KBM-7 (cell line): ENCODE data around the gene FBXO28.

ENCODE experiments used
- DNase-seq: peaks from one replicate; pipeline ENCODE4 v3.0.0-alpha.2; 2015
- in situ Hi-C: fragments of 300-500 bp; cut with MboI; formaldehyde crosslinking; loops from 2 replicates; pipeline ENCODE4 v1.14.3; 2020; ENCODE audit warnings: low sequenced_read_pairs, low pct_unique_long_range_greater_than_20kb, mixed read lengths

FBXO28 gene

GRCh38 chr1:224133741-224134299, 19.9 kb downstream of the FBXO28 start:
- DNase-seq = no peak
- in situ Hi-C loops = no loop called here

- in situ Hi-C loops = no loop called here
- no peak for DNase-seq
These were observed 23.6 kb downstream of the FBXO28 start for GRCh38 chr1:224137518-224137917.

- DNase-seq = no peak
- in situ Hi-C loops = no loop called here
These were observed 24.3 kb downstream of the FBXO28 start for GRCh38 chr1:224138198-224138597.

GRCh38 chr1:224141693-224142092, 27.8 kb downstream of the FBXO28 start:
- no peak for DNase-seq
- in situ Hi-C loops = no loop called here

GRCh38 chr1:224149709-224150108, 35.8 kb downstream of the FBXO28 start:
- in situ Hi-C loops = no loop called here
- DNase-seq = no peak

GRCh38 chr1:224151117-224151516, 37.2 kb downstream of the FBXO28 start:
- DNase-seq = no peak
- in situ Hi-C loops = no loop called here

- DNase-seq = no peak
- in situ Hi-C loops = no loop called here
These were observed 43.4 kb downstream of the FBXO28 start for GRCh38 chr1:224157316-224157715.

GRCh38 chr1:224159541-224159940, 45.6 kb downstream of the FBXO28 start:
- in situ Hi-C loops = no loop called here
- DNase-seq = no peak

GRCh38 chr1:224160171-224160682, 46.3 kb downstream of the FBXO28 start:
- in situ Hi-C loops = no loop called here
- no peak for DNase-seq

- in situ Hi-C loops = no loop called here
- DNase-seq = no peak
These were observed 48.9 kb downstream of the FBXO28 start for GRCh38 chr1:224162768-224163167.

- DNase-seq = no peak
- in situ Hi-C loops = no loop called here
These were observed 49.4 kb downstream of the FBXO28 start for GRCh38 chr1:224163311-224163710.

GRCh38 chr1:224168859-224169380, 55.0 kb downstream of the FBXO28 start:
- DNase-seq = peak; percentile 82
- in situ Hi-C loops = no loop called here

GRCh38 chr1:224169718-224170270, 55.9 kb downstream of the FBXO28 start:
- no peak for DNase-seq
- in situ Hi-C loops = no loop called here

GRCh38 chr1:224170343-224170742, 56.4 kb downstream of the FBXO28 start:
- in situ Hi-C loops = no loop called here

GRCh38 chr1:224170748-224171478, 57.0 kb downstream of the FBXO28 start:
- in situ Hi-C loops = no loop called here
- DNase-seq = peak; percentile 45

More at GRCh38 chr1:224170343-224170742, 56.4 kb downstream of the FBXO28 start:
- no peak for DNase-seq

GRCh38 chr1:224172229-224172628, 58.3 kb downstream of the FBXO28 start:
- in situ Hi-C loops = no loop called here
- no peak for DNase-seq

- DNase-seq = no peak
- in situ Hi-C loops = no loop called here
These were observed 59.6 kb downstream of the FBXO28 start for GRCh38 chr1:224173523-224173922.

GRCh38 chr1:224175617-224176016, 61.7 kb downstream of the FBXO28 start:
- no peak for DNase-seq
- in situ Hi-C loops = no loop called here

GRCh38 chr1:224177356-224177999, 63.6 kb downstream of the FBXO28 start:
- DNase-seq = no peak
- in situ Hi-C loops = no loop called here

GRCh38 chr1:224178894-224179293, 65.0 kb downstream of the FBXO28 start:
- in situ Hi-C loops = no loop called here
- no peak for DNase-seq
